BLaER1 treated with 17β-estradiol and CSF1 and Interleukin-3, amounts not matched to agents 10 nM and 100 nM (cell line): ENCODE data around the gene RETN.

ENCODE experiments used
- H3K27ac ChIP-seq, 11 experiments: shearing (Covaris generic); formaldehyde crosslinking; 2 replicates each; pipeline ENCODE4 v1.8.1; 2022
- H3K27me3 ChIP-seq, 11 experiments: shearing (Covaris generic); formaldehyde crosslinking; 2 replicates each; pipeline ENCODE4 v1.8.1; 2022
- H3K36me3 ChIP-seq, 11 experiments: shearing (Covaris generic); formaldehyde crosslinking; 2 replicates each; pipeline ENCODE4 v1.8.1; 2022
- H3K4me1 ChIP-seq, 10 experiments: shearing (Covaris generic); formaldehyde crosslinking; 2 replicates each; pipeline ENCODE4 v1.8.1; 2022
- H3K4me2 ChIP-seq, 11 experiments: shearing (Covaris generic); formaldehyde crosslinking; 2 replicates each; pipeline ENCODE4 v1.8.1; 2022
- H3K4me3 ChIP-seq, 10 experiments: shearing (Covaris generic); formaldehyde crosslinking; 2 replicates each; pipeline ENCODE4 v1.8.1; 2022
- H3K9ac ChIP-seq, 11 experiments: shearing (Covaris generic); formaldehyde crosslinking; 2 replicates each; pipeline ENCODE4 v1.8.1; 2022
- H3K9me3 ChIP-seq, 11 experiments: shearing (Covaris generic); formaldehyde crosslinking; replicated peaks in 1 of 11; 2 replicates each; pipeline ENCODE4 v1.8.1; 2022
- H4K20me1 ChIP-seq, 11 experiments: shearing (Covaris generic); formaldehyde crosslinking; 2 replicates each; pipeline ENCODE4 v1.8.1; 2022
- Cebpa-rat ChIP-seq, 11 experiments: shearing (Covaris generic); IDR thresholded peaks; 2 replicates each; pipeline ENCODE4 v1.8.1; 2022

Gene RETN

DNA sequence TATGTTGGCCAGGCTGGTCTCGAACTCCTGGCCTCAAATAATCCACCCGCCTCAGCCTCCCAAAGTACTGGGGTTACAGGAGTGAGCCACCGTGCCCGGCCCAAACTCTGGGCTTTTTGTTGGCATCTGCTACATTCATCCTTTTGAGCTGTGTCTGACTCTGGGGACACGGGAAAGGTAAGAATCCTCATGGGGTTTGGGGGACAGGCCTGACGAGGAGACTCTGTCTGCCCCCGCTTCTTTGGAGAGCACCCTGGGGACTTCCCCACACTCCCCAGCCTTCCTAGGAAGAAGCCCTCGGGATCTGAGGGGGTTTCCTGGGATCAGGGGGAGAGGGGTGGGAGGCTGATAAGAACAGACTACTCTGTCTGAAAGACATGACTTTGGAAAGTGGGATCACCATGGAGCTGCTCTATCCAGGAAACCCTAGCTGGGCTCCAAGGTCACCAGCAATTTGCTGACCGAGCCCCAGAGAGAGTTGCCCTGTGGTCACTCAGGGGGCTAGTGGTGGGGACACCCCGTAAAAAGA, 41.1 kb downstream of the RETN start:
- Histone ChIP-seq H4K20me1 (no peaks in the 10 kb centered on the region), H3K9ac (peak overlapping the region in 3 of 11 experiments; percentile 13 to 27 (median 24); a peak in 2 of 22 replicates), H3K9me3 (peaks cover 0 to 1% (median 0%) of the 10 kb centered on the region in 11 experiments; a peak in 4 of 22 replicates), H3K4me3 (no peak overlapping the region), H3K4me1 (peaks cover 64 to 83% (median 76%) of the 10 kb centered on the region in 10 experiments), H3K4me2 (peak overlapping the region; percentile 33 to 89 (median 59)), H3K36me3 (no peaks in the 10 kb centered on the region), H3K27ac (peak overlapping the region in 5 of 11 experiments; percentile 1 to 33 (median 19); a peak in 4 of 22 replicates), H3K27me3 (no peaks in the 10 kb centered on the region)
- no peak for TF ChIP-seq Cebpa-rat (IDR thresholded peaks at IDR 0.05)

DNA sequence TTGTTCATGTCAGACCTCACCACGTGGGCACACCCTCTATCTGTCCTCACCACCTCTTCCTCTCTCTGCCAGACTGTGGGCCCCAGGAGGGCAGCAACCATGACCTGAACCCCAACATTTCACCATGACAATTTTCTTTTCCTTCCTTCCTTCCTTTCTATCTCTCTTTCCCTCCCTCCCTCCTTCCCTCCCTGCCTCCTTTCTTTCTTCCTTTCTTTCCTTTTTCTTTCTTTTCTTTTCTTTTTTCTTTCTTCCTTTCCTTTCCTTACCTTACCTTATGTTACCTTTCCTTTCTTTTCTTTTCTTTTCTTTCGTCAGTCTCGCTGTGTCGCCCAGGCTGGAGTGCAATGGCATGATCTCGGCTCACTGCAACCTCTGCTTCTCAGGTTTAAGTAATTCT, 41.8 kb downstream of the RETN start:
- H3K4me1 ChIP-seq: peaks cover 64 to 84% (median 76%) of the 10 kb centered on the region in 10 experiments
- no peaks in the 10 kb centered on the region for H4K20me1 ChIP-seq
- no peaks in the 10 kb centered on the region for H3K36me3 ChIP-seq
- H3K27ac ChIP-seq: peak overlapping the region in 3 of 11 experiments; percentile 13 to 33 (median 25); a peak in 2 of 22 replicates
- H3K4me2 ChIP-seq: peak overlapping the region; percentile 33 to 89 (median 59)
- no peak for TF ChIP-seq Cebpa-rat (IDR thresholded peaks at IDR 0.05)
- H3K9ac ChIP-seq: 0 out of 22 replicates have a peak overlapping the region, but pooled peaks of 2 of the 11 experiments have one; percentile 13 to 27
- no peak overlapping the region for H3K4me3 ChIP-seq
- H3K27me3 ChIP-seq: no peaks in the 10 kb centered on the region
- peaks cover 0 to 7% (median 3%) of the 10 kb centered on the region in 11 experiments; a peak in 8 of 22 replicates for H3K9me3 ChIP-seq

DNA sequence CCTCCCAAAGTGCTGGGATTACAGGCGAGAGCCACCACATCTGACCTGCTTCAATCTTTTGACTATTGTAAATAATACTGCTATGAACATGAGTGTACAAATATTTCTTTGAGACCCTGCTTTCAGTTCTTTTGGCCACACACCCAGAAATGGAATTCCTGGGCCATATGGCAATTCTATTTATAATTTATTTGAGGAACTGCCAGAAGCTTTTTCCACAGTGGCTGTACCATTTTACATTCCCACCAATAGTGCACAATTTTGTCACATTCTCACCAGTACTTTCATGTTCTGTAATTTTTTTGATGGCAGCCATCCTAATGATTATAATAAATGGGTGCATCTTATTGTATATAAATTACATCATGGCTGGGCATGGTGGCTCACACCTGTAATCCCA, 46.8 kb downstream of the RETN start:
- Histone ChIP-seq H4K20me1 (no peaks in the 10 kb centered on the region), H3K4me1 (peaks cover 38 to 67% (median 55%) of the 10 kb centered on the region in 10 experiments), H3K9me3 (peaks cover 11 to 38% (median 16%) of the 10 kb centered on the region in 11 experiments), H3K27ac (peak overlapping the region in 8 of 11 experiments; percentile 17 to 70 (median 57); a peak in 10 of 22 replicates), H3K9ac (no peak overlapping the region), H3K27me3 (no peaks in the 10 kb centered on the region), H3K4me3 (no peak overlapping the region), H3K36me3 (no peaks in the 10 kb centered on the region), H3K4me2 (peak overlapping the region in 9 of 11 experiments; percentile 18 to 73 (median 53); a peak in 12 of 22 replicates)
- TF ChIP-seq Cebpa-rat (IDR thresholded peaks at IDR 0.05): no peak

DNA sequence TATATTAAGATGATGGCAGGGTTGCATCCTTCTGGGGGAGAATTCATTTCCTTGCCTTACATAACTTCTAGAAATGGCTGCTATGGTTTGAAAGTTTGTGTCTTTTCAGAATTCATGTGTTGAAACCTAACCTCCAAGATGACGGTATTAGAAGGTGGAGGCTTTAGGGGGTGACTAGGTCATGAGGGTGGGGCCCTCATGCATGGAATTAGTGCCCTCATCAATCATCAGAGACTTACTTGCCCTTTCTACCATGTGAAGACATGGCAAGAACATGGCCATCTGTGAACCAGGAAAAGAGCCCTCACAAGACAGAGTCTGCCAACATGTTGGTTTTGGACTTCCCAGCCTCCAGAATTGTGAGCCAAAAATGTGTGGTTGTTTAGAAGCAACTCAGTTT, 47.9 kb downstream of the RETN start:
- no peak overlapping the region for H3K4me3 ChIP-seq
- no peak overlapping the region for H3K27ac ChIP-seq
- H3K9ac ChIP-seq: no peak overlapping the region
- H3K27me3 ChIP-seq: no peaks in the 10 kb centered on the region
- no peaks in the 10 kb centered on the region for H4K20me1 ChIP-seq
- H3K4me1 ChIP-seq: peaks cover 46 to 67% (median 58%) of the 10 kb centered on the region in 10 experiments
- H3K9me3 ChIP-seq: peaks cover 12 to 44% (median 18%) of the 10 kb centered on the region in 11 experiments
- H3K36me3 ChIP-seq: no peaks in the 10 kb centered on the region
- H3K4me2 ChIP-seq: no peak overlapping the region
- no peak for TF ChIP-seq Cebpa-rat (IDR thresholded peaks at IDR 0.05)

DNA sequence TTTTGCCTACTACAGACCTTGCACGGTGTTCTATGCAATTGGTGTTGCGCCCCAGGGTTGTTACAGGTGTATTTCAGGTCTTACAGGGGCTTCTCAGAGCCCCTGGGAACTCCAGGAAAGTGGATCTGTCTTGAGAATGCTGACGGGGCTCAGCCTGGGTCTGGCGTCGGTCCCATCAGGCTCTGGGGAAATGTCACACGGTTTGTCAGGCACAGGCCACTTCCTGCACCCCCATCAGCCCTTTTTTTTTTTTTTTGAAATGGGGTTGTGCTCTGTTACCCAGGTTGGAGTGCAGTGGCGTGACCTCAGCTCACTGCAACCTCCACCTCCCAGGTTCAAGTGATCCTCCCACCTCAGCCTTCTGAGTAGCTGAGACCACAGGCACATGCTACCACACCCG, 49.8 kb downstream of the RETN start:
- Histone ChIP-seq H3K36me3 (no peaks in the 10 kb centered on the region), H4K20me1 (no peaks in the 10 kb centered on the region)

More for the DNA sequence above, 49.8 kb downstream of the RETN start:
- Histone ChIP-seq H3K4me2 (peak overlapping the region; percentile 48 to 81 (median 74)), H3K9me3 (peaks cover 12 to 44% (median 18%) of the 10 kb centered on the region in 11 experiments), H3K27me3 (no peaks in the 10 kb centered on the region), H3K4me1 (peaks cover 49 to 70% (median 62%) of the 10 kb centered on the region in 10 experiments), H3K27ac (peak overlapping the region in 2 of 11 experiments; percentile 17 to 19; a peak in 3 of 22 replicates), H3K4me3 (no peak overlapping the region), H3K9ac (0 out of 22 replicates have a peak overlapping the region, but pooled peaks of 4 of the 11 experiments have one; percentile 2 to 23 (median 16))
- TF ChIP-seq Cebpa-rat (IDR thresholded peaks at IDR 0.05): no peak
